ENCODE results near the gene TAF15.

TAF15 gene

GRCh38 chr17:35808962-35809854 lies at the start of gene TAF15:
TSS of gene TAF15 (plus strand) at chr17:35809484. CDS start at chr17:35809570, 86 bp downstream.
- FAIRE-seq = no peak

- FAIRE-seq = no peak
Observed at GRCh38 chr17:35760587-35760986, 48.7 kb upstream of the TAF15 start, which contains the start of gene C17orf50. TSS of gene C17orf50 (plus strand) at chr17:35760887. CDS start at chr17:35760942, 55 bp downstream.

- FAIRE-seq = no peak
Observed at GRCh38 chr17:35761601-35762000, 47.7 kb upstream of the TAF15 start.

- FAIRE-seq = no peak
Observed at GRCh38 chr17:35763767-35764122, 45.5 kb upstream of the TAF15 start.

GRCh38 chr17:35764123-35764991 lies 44.9 kb upstream of the TAF15 start:
- FAIRE-seq = no peak

- FAIRE-seq = no peak
Observed at GRCh38 chr17:35765086-35765710, 44.1 kb upstream of the TAF15 start.

- FAIRE-seq = no peak
Observed at GRCh38 chr17:35765756-35766488, 43.4 kb upstream of the TAF15 start.

- FAIRE-seq = no peak
Observed at GRCh38 chr17:35766489-35766877, 42.8 kb upstream of the TAF15 start.

- no peak for FAIRE-seq
Observed at GRCh38 chr17:35766903-35767510, 42.3 kb upstream of the TAF15 start.

GRCh38 chr17:35768797-35769196 lies 40.5 kb upstream of the TAF15 start:
- no peak for FAIRE-seq

GRCh38 chr17:35769895-35770486 lies 39.3 kb upstream of the TAF15 start:
- no peak for FAIRE-seq

- no peak for FAIRE-seq
Observed at GRCh38 chr17:35773129-35773528, 36.2 kb upstream of the TAF15 start.

- FAIRE-seq = no peak
Observed at GRCh38 chr17:35773679-35774425, 35.4 kb upstream of the TAF15 start.

- no peak for FAIRE-seq
Observed at GRCh38 chr17:35774499-35774898, 34.8 kb upstream of the TAF15 start.

- FAIRE-seq = no peak
Observed at GRCh38 chr17:35775039-35775438, 34.2 kb upstream of the TAF15 start.

- no peak for FAIRE-seq
Observed at GRCh38 chr17:35775583-35775982, 33.7 kb upstream of the TAF15 start.

- FAIRE-seq = no peak
Observed at GRCh38 chr17:35778641-35779196, 30.6 kb upstream of the TAF15 start.

- FAIRE-seq = no peak
Observed at GRCh38 chr17:35780950-35781349, 28.3 kb upstream of the TAF15 start.

- no peak for FAIRE-seq
Observed at GRCh38 chr17:35784895-35785294, 24.4 kb upstream of the TAF15 start.

GRCh38 chr17:35786941-35787432 lies 22.3 kb upstream of the TAF15 start:
- no peak for FAIRE-seq

Measured in endometrium (tissue), 2 donors.